Mesodermal cell (in vitro differentiated cells): ENCODE measurements around the gene OR13D1. TPM values are rescaled to one million over a fixed set of nuclear protein-coding genes. Genes with fewer than 3 reads are reported as not detected.
"Not testable (repeated sequence)": the region's sequence is repeated elsewhere in the genome, so short reads cannot be mapped to it uniquely, and the experiment has no call there.

ENCODE experiments used
- H3K27ac ChIP-seq: 2 replicates; pipeline ENCODE4 v1.7.0; 2013; ENCODE audit warnings: mild to moderate bottlenecking, low read depth, low read length, moderate library complexity; ENCODE audit not compliant: severe bottlenecking
- H3K36me3 ChIP-seq: 2 replicates; pipeline ENCODE4 v1.7.1; 2013; ENCODE audit warnings: mild to moderate bottlenecking, low read length, moderate library complexity; ENCODE audit not compliant: control insufficient read depth, insufficient read depth
- H3K4me1 ChIP-seq: one replicate; pipeline ENCODE4 v1.7.1; 2013; ENCODE audit warnings: mild to moderate bottlenecking, low read length; ENCODE audit not compliant: insufficient read depth, control insufficient read depth, poor library complexity, severe bottlenecking
- H3K4me3 ChIP-seq: 2 replicates; pipeline ENCODE4 v1.7.0; 2013; ENCODE audit warnings: low read length, control low read depth, mild to moderate bottlenecking; ENCODE audit not compliant: insufficient read depth, poor library complexity, severe bottlenecking; ENCODE audit errors: extremely low read depth
- H3K9me3 ChIP-seq: 2 replicates; pipeline ENCODE4 v1.7.1; 2013; ENCODE audit warnings: mild to moderate bottlenecking, low read length, moderate library complexity; ENCODE audit not compliant: control insufficient read depth
- WGBS, 2 experiments: methylation state at CpG; one replicate each; pipeline ENCODE4 v1.1.5; 2013; ENCODE audit warnings: missing lambda C conversion rate in 2 of 2; ENCODE audit not compliant: insufficient coverage in 2 of 2; 5-methylcytosine and 5-hydroxymethylcytosine counted together
- polyA plus RNA-seq, 2 experiments: library from polyadenylated mRNA; stranded (reverse); fragments of 50-300 nt; gene quantifications; one replicate each; pipeline ENCODE4 v1.2.3, GENCODE V29; 2013

The OR13D1 gene, protein sequence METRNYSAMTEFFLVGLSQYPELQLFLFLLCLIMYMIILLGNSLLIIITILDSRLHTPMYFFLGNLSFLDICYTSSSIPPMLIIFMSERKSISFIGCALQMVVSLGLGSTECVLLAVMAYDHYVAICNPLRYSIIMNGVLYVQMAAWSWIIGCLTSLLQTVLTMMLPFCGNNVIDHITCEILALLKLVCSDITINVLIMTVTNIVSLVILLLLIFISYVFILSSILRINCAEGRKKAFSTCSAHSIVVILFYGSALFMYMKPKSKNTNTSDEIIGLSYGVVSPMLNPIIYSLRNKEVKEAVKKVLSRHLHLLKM
- not detected for polyA plus RNA-seq (2013, experiment 1 of 2)
- not detected for polyA plus RNA-seq (2013, experiment 2 of 2)

- no CpG with 5 or more reads among the region's 1 CpG for WGBS, 2 experiments
- Histone ChIP-seq H3K4me1 (no peaks in the 10 kb centered on the region), H3K9me3 (no peaks in the 10 kb centered on the region), H3K4me3 (no peak within 1 kb of the TSS), H3K36me3 (no peaks in the 10 kb centered on the region), H3K27ac (no peak within 1 kb of the TSS)
Measured at GRCh38 chr9:104694218-104694617, at the start of gene OR13D1. OR13D1 (plus strand) TSS chr9:104694518; CDS start chr9:104694518, 0 bp downstream.

- H3K9me3 ChIP-seq = no peaks in the 10 kb centered on the region
- no peak overlapping the region for H3K27ac ChIP-seq
- H3K4me1 ChIP-seq = no peaks in the 10 kb centered on the region
- no CpG with 5 or more reads among the region's 2 CpGs for WGBS, 2 experiments
- no peak overlapping the region for H3K4me3 ChIP-seq
- H3K36me3 ChIP-seq = no peaks in the 10 kb centered on the region
Measured at GRCh38 chr9:104658496-104659195, 35.7 kb upstream of the OR13D1 start.

- H3K36me3 ChIP-seq = no peaks in the 10 kb centered on the region
- no peak overlapping the region for H3K4me3 ChIP-seq
- H3K4me1 ChIP-seq = no peaks in the 10 kb centered on the region
- no peaks in the 10 kb centered on the region for H3K9me3 ChIP-seq
- 71% methylated on average over 1 of the region's 2 CpGs; no CpG with 5 or more reads in 1 of the 2 experiments for WGBS, 2 experiments
- H3K27ac ChIP-seq = no peak overlapping the region
Measured at GRCh38 chr9:104675611-104676010, 18.7 kb upstream of the OR13D1 start.

GRCh38 chr9:104682642-104683041, 11.7 kb upstream of the OR13D1 start:
- H3K27ac ChIP-seq = no peak overlapping the region
- no peaks in the 10 kb centered on the region for H3K4me1 ChIP-seq
- 0% methylated on average over 1 of the region's 3 CpGs for WGBS, 2 experiments
- H3K4me3 ChIP-seq = no peak overlapping the region
- H3K36me3 ChIP-seq = no peaks in the 10 kb centered on the region
- no peaks in the 10 kb centered on the region for H3K9me3 ChIP-seq

DNA sequence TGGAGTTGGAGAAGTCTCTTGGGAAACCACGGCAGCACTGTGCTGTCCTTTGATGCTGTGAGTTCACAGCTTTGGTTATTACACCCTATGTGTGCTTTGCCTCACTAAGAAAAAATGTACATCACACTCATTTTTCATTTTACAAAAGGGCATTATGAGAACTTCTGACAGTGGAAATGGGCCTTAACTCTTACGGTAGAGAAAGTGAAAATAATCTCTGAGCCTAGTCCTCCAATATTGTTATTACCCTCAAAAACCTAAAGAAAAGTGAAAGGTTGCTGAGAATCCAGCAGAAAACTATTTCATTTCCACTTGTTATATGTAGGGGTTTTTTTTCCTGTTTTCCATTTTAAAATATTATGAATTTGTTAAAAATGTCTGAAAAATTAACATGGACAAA, 8.2 kb upstream of the OR13D1 start:
- H3K27ac ChIP-seq = no peak overlapping the region
- H3K9me3 ChIP-seq = no peaks in the 10 kb centered on the region
- H3K4me3 ChIP-seq = no peak overlapping the region
- no peaks in the 10 kb centered on the region for H3K36me3 ChIP-seq
- 90 to 100% methylated on average over 1 to 2 of the region's 2 CpGs for WGBS, 2 experiments
- H3K4me1 ChIP-seq = no peaks in the 10 kb centered on the region

DNA sequence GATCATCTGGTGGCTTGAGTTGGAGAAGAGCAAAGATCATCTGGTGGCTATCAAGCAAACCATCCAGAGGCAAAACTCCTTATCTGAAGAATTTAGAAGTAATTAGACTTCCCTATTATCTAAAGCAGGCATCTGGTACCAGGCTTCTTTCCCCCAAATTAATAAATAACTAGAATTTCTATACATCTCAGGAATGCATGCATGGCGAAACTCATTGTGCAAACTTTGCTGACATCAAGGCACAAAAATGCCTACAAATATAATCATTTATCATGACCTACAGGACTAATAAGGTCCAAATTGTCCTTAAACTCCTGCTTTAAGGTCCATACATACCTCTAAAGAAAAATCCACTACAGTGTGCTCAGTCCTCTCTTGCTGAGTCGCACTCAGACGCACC, 6.0 kb downstream of the OR13D1 start:
- H3K4me3 ChIP-seq = no peak overlapping the region
- 85 to 87% methylated on average over 3 of the region's 3 CpGs for WGBS, 2 experiments

GRCh38 chr9:104708737-104709136, 14.4 kb downstream of the OR13D1 start:
- H3K4me1 ChIP-seq, H3K9me3 ChIP-seq, H3K36me3 ChIP-seq, H3K4me3 ChIP-seq, H3K27ac ChIP-seq: not testable (repeated sequence)
- no CpG with 5 or more reads among the region's 1 CpG for WGBS, 2 experiments

More for the DNA sequence above, 6.0 kb downstream of the OR13D1 start:
- Histone ChIP-seq H3K4me1 (no peaks in the 10 kb centered on the region), H3K9me3 (no peaks in the 10 kb centered on the region), H3K36me3 (no peaks in the 10 kb centered on the region), H3K27ac (no peak overlapping the region)

- H3K36me3 ChIP-seq = no peaks in the 10 kb centered on the region
Measured at GRCh38 chr9:104711604-104712003, 17.3 kb downstream of the OR13D1 start.

GRCh38 chr9:104725014-104725413, 30.7 kb downstream of the OR13D1 start:
- Histone ChIP-seq H3K27ac (no peak overlapping the region), H3K36me3 (no peaks in the 10 kb centered on the region), H3K4me3 (no peak overlapping the region), H3K4me1 (no peaks in the 10 kb centered on the region), H3K9me3 (no peaks in the 10 kb centered on the region)
- 86 to 88% methylated on average over 1 to 4 of the region's 5 CpGs for WGBS, 2 experiments

More at GRCh38 chr9:104711604-104712003, 17.3 kb downstream of the OR13D1 start:
- Histone ChIP-seq H3K4me1 (no peaks in the 10 kb centered on the region), H3K4me3 (no peak overlapping the region), H3K27ac (no peak overlapping the region), H3K9me3 (no peaks in the 10 kb centered on the region)
- WGBS, 2 experiments = 92 to 100% methylated on average over 1 to 2 of the region's 4 CpGs

- Histone ChIP-seq H3K9me3 (no peaks in the 10 kb centered on the region), H3K4me3 (no peak overlapping the region), H3K27ac (no peak overlapping the region), H3K4me1 (no peaks in the 10 kb centered on the region), H3K36me3 (no peaks in the 10 kb centered on the region)
- 64 to 85% methylated on average over 2 of the region's 3 CpGs for whole genome bisulfite sequencing, 2 experiments
Measured at GRCh38 chr9:104738452-104738851, 44.1 kb downstream of the OR13D1 start.

DNA sequence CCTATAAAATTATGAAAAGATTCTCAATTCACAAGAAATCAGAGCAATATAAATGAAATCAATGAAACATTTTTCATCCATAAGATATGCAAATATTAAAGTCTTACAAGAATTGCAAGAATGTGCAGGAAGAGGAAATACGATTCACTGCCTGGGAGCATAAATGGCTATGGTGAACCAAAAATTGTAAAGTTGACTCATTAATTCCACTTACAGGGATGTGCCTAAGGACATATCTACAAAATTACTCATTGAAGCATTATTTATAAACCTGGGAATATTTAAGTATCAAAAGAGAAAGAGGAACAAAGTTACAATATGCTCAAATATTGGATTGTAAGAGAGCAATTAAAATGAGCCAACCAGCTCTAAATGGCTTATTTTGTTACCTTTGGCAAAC, 46.3 kb downstream of the OR13D1 start:
- WGBS, 2 experiments = no CpG with 5 or more reads among the region's 1 CpG
- no peak overlapping the region for H3K4me3 ChIP-seq
- H3K27ac ChIP-seq = no peak overlapping the region
- no peaks in the 10 kb centered on the region for H3K9me3 ChIP-seq
- no peaks in the 10 kb centered on the region for H3K36me3 ChIP-seq
- peaks cover under 1% of the 10 kb centered on the region for H3K4me1 ChIP-seq
